ENCODE results near the gene HSPB6.

DNA sequence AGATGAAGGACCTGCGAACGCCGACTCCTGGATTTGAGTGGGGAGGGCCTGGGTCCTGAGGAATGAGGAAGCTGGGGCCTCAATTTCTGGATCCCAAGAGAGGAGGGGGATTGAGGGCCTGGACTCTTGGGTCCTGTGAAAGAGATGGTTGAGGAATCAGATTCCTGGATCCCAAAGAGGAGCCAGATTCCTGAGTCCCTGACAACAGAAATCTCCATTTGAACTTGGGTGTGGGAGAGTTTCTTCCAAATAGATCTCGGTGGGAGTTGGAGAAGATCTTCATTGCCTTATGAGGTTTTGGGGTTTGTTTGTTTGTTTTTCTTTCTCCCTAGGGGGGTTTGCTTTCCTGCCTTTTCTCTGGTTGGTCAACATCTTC is 10.8 kb downstream of the HSPB6 start:
- TF ChIP-seq POLR2AphosphoS5 (IDR thresholded peaks at IDR 0.05; ENCODE audit: low read depth, low read length) = no peak
- TF ChIP-seq TAF1 (IDR thresholded peaks at IDR 0.05; ENCODE audit: borderline replicate concordance, insufficient read depth, low read length) = no peak
- TF ChIP-seq SIN3A (IDR thresholded peaks at IDR 0.05; ENCODE audit: borderline replicate concordance, insufficient read depth, low read length) = no peak
- TF ChIP-seq, protein P1, sequence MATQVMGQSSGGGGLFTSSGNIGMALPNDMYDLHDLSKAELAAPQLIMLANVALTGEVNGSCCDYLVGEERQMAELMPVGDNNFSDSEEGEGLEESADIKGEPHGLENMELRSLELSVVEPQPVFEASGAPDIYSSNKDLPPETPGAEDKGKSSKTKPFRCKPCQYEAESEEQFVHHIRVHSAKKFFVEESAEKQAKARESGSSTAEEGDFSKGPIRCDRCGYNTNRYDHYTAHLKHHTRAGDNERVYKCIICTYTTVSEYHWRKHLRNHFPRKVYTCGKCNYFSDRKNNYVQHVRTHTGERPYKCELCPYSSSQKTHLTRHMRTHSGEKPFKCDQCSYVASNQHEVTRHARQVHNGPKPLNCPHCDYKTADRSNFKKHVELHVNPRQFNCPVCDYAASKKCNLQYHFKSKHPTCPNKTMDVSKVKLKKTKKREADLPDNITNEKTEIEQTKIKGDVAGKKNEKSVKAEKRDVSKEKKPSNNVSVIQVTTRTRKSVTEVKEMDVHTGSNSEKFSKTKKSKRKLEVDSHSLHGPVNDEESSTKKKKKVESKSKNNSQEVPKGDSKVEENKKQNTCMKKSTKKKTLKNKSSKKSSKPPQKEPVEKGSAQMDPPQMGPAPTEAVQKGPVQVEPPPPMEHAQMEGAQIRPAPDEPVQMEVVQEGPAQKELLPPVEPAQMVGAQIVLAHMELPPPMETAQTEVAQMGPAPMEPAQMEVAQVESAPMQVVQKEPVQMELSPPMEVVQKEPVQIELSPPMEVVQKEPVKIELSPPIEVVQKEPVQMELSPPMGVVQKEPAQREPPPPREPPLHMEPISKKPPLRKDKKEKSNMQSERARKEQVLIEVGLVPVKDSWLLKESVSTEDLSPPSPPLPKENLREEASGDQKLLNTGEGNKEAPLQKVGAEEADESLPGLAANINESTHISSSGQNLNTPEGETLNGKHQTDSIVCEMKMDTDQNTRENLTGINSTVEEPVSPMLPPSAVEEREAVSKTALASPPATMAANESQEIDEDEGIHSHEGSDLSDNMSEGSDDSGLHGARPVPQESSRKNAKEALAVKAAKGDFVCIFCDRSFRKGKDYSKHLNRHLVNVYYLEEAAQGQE (IDR thresholded peaks at IDR 0.05; ENCODE audit: insufficient read depth in 1 of 2, low read depth in 2 of 2, low read length in 2 of 2) = no peak
